AG09319 (cell line): ENCODE measurements around the gene SLC1A4.

Experiments used
- DNase-seq: peaks from one replicate; pipeline ENCODE4 v3.0.0-alpha.2; 2010; ENCODE audit warnings: low read depth; ENCODE audit errors: extremely low read depth
- CTCF ChIP-seq: IDR thresholded peaks from 2 replicates; pipeline ENCODE4 v1.5.1; 2011; ENCODE audit warnings: low read depth, mild to moderate bottlenecking, inconsistent platforms, low read length, moderate library complexity

SLC1A4 gene

GRCh38 chr2:64945973-64946768 lies 43.0 kb upstream of the SLC1A4 start:
- DNase-seq = no peak
- TF ChIP-seq CTCF = no peak

GRCh38 chr2:64946769-64947247 lies 42.4 kb upstream of the SLC1A4 start:
- peak; percentile 22 for DNase-seq
- TF ChIP-seq CTCF = no peak

- no peak for TF ChIP-seq CTCF
- DNase-seq = no peak
Measured at GRCh38 chr2:64947885-64948284, 41.3 kb upstream of the SLC1A4 start.

- no peak for TF ChIP-seq CTCF
- DNase-seq = no peak
Measured at GRCh38 chr2:64950226-64951160, 38.7 kb upstream of the SLC1A4 start.

- no peak for TF ChIP-seq CTCF
Measured at GRCh38 chr2:64951306-64951953, 37.8 kb upstream of the SLC1A4 start.

GRCh38 chr2:64952096-64952495 lies 37.1 kb upstream of the SLC1A4 start:
- no peak for TF ChIP-seq CTCF
- DNase-seq = no peak

More at GRCh38 chr2:64951306-64951953, 37.8 kb upstream of the SLC1A4 start:
- no peak for DNase-seq
